ENCODE measurements around the gene PTPRK. TPM values are rescaled to one million over a fixed set of nuclear protein-coding genes. Genes with fewer than 3 reads are reported as not detected.

Gene PTPRK
- total RNA-seq, 4 donors from 2014 or later, result 40.1 to 82.0 (median 57.6) TPM

- Histone ChIP-seq H3K9me3 (no peaks in the 10 kb centered on the region), H3K36me3 (no peaks in the 10 kb centered on the region), H3K4me3 (no peak overlapping the region), H3K27ac (no peak overlapping the region), H3K4me1 (no peaks in the 10 kb centered on the region), H3K27me3 (no peaks in the 10 kb centered on the region)
- DNase-seq (ENCODE audit: low spot score in 2 of 2), result no peak
- WGBS, result 98% methylated on average over 4 of the region's 4 CpGs
- TF ChIP-seq POLR2A (IDR thresholded peaks at IDR 0.05), result no peak
- TF ChIP-seq POLR2AphosphoS5 (IDR thresholded peaks at IDR 0.05), result no peak
- no peak for TF ChIP-seq EP300 (IDR thresholded peaks at IDR 0.05)
- TF ChIP-seq, protein P1, sequence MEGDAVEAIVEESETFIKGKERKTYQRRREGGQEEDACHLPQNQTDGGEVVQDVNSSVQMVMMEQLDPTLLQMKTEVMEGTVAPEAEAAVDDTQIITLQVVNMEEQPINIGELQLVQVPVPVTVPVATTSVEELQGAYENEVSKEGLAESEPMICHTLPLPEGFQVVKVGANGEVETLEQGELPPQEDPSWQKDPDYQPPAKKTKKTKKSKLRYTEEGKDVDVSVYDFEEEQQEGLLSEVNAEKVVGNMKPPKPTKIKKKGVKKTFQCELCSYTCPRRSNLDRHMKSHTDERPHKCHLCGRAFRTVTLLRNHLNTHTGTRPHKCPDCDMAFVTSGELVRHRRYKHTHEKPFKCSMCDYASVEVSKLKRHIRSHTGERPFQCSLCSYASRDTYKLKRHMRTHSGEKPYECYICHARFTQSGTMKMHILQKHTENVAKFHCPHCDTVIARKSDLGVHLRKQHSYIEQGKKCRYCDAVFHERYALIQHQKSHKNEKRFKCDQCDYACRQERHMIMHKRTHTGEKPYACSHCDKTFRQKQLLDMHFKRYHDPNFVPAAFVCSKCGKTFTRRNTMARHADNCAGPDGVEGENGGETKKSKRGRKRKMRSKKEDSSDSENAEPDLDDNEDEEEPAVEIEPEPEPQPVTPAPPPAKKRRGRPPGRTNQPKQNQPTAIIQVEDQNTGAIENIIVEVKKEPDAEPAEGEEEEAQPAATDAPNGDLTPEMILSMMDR (IDR thresholded peaks at IDR 0.05), result no peak
These were observed 363.9 kb downstream of the PTPRK start for GRCh38 chr6:128156321-128157111.

DNA sequence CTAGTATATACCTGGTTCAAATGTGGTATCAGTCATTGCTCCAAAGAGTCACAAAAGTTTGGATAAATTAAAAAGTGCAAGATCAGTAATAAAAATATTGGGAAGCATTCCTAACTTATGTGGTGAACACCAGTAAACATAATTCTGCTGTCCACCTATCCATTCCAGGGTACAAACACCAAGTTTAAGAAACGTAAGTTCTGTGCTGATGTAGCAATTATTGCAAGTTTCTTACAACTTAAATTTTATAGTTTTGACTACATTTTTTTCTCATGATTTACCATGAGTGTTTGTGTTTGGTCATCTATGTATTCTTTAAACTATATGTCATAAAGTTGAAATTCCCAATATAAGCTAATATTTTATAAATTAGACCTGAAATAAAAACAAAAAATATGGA is 364.6 kb downstream of the PTPRK start:
- H3K4me3 ChIP-seq, result no peak overlapping the region
- WGBS, result 100% methylated on average over 1 of the region's 1 CpG
- no peak for TF ChIP-seq POLR2A (IDR thresholded peaks at IDR 0.05)
- no peak for TF ChIP-seq EP300 (IDR thresholded peaks at IDR 0.05)
- TF ChIP-seq, protein P1 (IDR thresholded peaks at IDR 0.05), result no peak
- TF ChIP-seq POLR2AphosphoS5 (IDR thresholded peaks at IDR 0.05), result no peak

GRCh38 chr6:128152551-128152950 is 367.8 kb downstream of the PTPRK start:
- H3K27ac ChIP-seq, result no peak overlapping the region
- H3K9me3 ChIP-seq, result no peaks in the 10 kb centered on the region
- no peak overlapping the region for H3K4me3 ChIP-seq
- 89% methylated on average over 4 of the region's 4 CpGs for WGBS
- no peaks in the 10 kb centered on the region for H3K4me1 ChIP-seq
- no peaks in the 10 kb centered on the region for H3K27me3 ChIP-seq
- H3K36me3 ChIP-seq, result no peaks in the 10 kb centered on the region
- TF ChIP-seq EP300 (IDR thresholded peaks at IDR 0.05) (no peak), POLR2AphosphoS5 (IDR thresholded peaks at IDR 0.05) (no peak), POLR2A (IDR thresholded peaks at IDR 0.05) (no peak)
- TF ChIP-seq, protein P1 (IDR thresholded peaks at IDR 0.05), result no peak
- no peak for DNase-seq (ENCODE audit: low spot score in 2 of 2)

More for the DNA sequence above, 364.6 kb downstream of the PTPRK start:
- DNase-seq (ENCODE audit: low spot score in 2 of 2), result no peak
- Histone ChIP-seq H3K36me3 (no peaks in the 10 kb centered on the region), H3K4me1 (no peaks in the 10 kb centered on the region), H3K27ac (no peak overlapping the region), H3K27me3 (no peaks in the 10 kb centered on the region), H3K9me3 (no peaks in the 10 kb centered on the region)

DNA sequence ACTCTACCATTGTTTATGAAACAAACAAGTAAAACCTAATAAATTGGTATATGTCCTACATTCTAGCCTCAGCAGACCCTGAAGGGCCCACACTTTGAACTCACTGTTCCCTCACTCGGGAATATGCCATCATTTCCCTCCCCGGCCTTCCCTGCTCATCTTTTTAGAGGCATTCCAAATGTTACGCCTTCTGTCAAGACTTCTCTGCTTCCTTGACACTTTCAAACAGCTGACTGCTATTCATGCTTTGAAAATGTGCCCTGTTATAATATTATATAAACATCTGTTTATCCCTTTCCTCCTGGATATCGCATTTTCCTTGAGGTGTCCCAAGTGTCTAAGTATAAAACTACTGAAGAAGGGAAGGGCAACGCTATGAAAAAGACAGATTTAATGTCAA is 370.0 kb downstream of the PTPRK start:
- H3K36me3 ChIP-seq, result no peaks in the 10 kb centered on the region
- no peak for TF ChIP-seq EP300 (IDR thresholded peaks at IDR 0.05)
- TF ChIP-seq POLR2A (IDR thresholded peaks at IDR 0.05), result no peak
- TF ChIP-seq POLR2AphosphoS5 (IDR thresholded peaks at IDR 0.05), result no peak
- TF ChIP-seq, protein P1 (IDR thresholded peaks at IDR 0.05), result no peak
- no peaks in the 10 kb centered on the region for H3K4me1 ChIP-seq
- no peaks in the 10 kb centered on the region for H3K27me3 ChIP-seq
- DNase-seq (ENCODE audit: low spot score in 2 of 2), result no peak
- H3K27ac ChIP-seq, result no peak overlapping the region
- H3K9me3 ChIP-seq, result no peaks in the 10 kb centered on the region
- H3K4me3 ChIP-seq, result no peak overlapping the region
- 85% methylated on average over 5 of the region's 5 CpGs for WGBS

DNA sequence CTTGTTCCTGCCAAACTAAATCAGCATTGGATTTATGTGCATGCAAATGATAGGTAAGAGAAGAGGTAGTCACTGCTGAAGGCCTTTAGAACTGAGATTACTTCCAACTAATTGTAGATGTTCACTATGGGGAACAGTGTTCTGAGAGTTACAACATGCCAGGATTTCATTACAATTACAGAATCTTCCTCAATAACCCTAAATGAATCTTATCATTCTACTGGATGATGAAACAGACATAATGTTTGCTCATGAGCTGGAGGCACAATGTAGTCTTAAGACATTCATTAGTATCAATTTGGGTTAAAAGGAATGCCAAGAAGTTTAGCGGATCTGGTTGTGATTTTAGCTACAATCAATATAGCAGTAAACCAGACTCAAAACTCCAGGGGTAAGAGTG is 370.6 kb downstream of the PTPRK start:
- Histone ChIP-seq H3K4me3 (no peak overlapping the region), H3K4me1 (no peaks in the 10 kb centered on the region), H3K9me3 (no peaks in the 10 kb centered on the region), H3K27me3 (no peaks in the 10 kb centered on the region), H3K27ac (no peak overlapping the region), H3K36me3 (no peaks in the 10 kb centered on the region)
- no peak for DNase-seq (ENCODE audit: low spot score in 2 of 2)
- WGBS, result 80% methylated on average over 1 of the region's 1 CpG
- no peak for TF ChIP-seq POLR2AphosphoS5 (IDR thresholded peaks at IDR 0.05)
- no peak for TF ChIP-seq POLR2A (IDR thresholded peaks at IDR 0.05)
- TF ChIP-seq EP300 (IDR thresholded peaks at IDR 0.05), result no peak
- TF ChIP-seq, protein P1 (IDR thresholded peaks at IDR 0.05), result no peak

Data from suprapubic skin (tissue), 4 donors.